ENCODE measurements around the gene SLC13A1. TPM values are rescaled to one million over a fixed set of nuclear protein-coding genes. Genes with fewer than 3 reads are reported as not detected.

The SLC13A1 gene
- total and polyA plus RNA-seq, 3 donors from 2014 or later = not detected

- Histone ChIP-seq H3K4me1 (no peaks in the 10 kb centered on the region), H3K4me3 (no peak overlapping the region), H3K27me3 (no peaks in the 10 kb centered on the region), H3K27ac (no peak overlapping the region), H3K9me3 (no peaks in the 10 kb centered on the region), H3K36me3 (ENCODE audit: low read depth, missing control alignments) (no peaks in the 10 kb centered on the region)
- intact Hi-C loops (cut with DNase I; ENCODE audit: low total_unique reads) = no loop called here
- TF ChIP-seq POLR2A (IDR thresholded peaks at IDR 0.05) (no peak), CTCF (IDR thresholded peaks at IDR 0.05) (no peak)
- 67 to 94% methylated on average over 2 of the region's 2 CpGs for WGBS, 2 donors
- DNase-seq = no peak
Measured at GRCh38 chr7:123190109-123190831, 9.5 kb downstream of the SLC13A1 start.

GRCh38 chr7:123185756-123186155 lies 14.0 kb downstream of the SLC13A1 start:
- intact Hi-C loops (cut with DNase I; ENCODE audit: low total_unique reads) = no loop called here
- H3K9me3 ChIP-seq = no peaks in the 10 kb centered on the region
- H3K4me1 ChIP-seq = no peaks in the 10 kb centered on the region
- H3K36me3 ChIP-seq (ENCODE audit: low read depth, missing control alignments) = no peaks in the 10 kb centered on the region
- 57 to 67% methylated on average over 3 of the region's 3 CpGs for WGBS, 2 donors
- TF ChIP-seq POLR2A (IDR thresholded peaks at IDR 0.05) (no peak), CTCF (IDR thresholded peaks at IDR 0.05) (no peak)
- H3K27me3 ChIP-seq = no peaks in the 10 kb centered on the region
- no peak for DNase-seq
- no peak overlapping the region for H3K4me3 ChIP-seq
- no peak overlapping the region for H3K27ac ChIP-seq

GRCh38 chr7:123184271-123184670 lies 15.5 kb downstream of the SLC13A1 start:
- no peak for DNase-seq
- Histone ChIP-seq H3K36me3 (ENCODE audit: low read depth, missing control alignments) (no peaks in the 10 kb centered on the region), H3K27me3 (no peaks in the 10 kb centered on the region), H3K9me3 (no peaks in the 10 kb centered on the region), H3K4me3 (no peak overlapping the region), H3K4me1 (no peaks in the 10 kb centered on the region), H3K27ac (no peak overlapping the region)
- no peak for TF ChIP-seq POLR2A (IDR thresholded peaks at IDR 0.05)
- no peak for TF ChIP-seq CTCF (IDR thresholded peaks at IDR 0.05)
- intact Hi-C loops (cut with DNase I; ENCODE audit: low total_unique reads) = no loop called here

GRCh38 chr7:123183431-123183830 lies 16.3 kb downstream of the SLC13A1 start:
- Histone ChIP-seq H3K27me3 (no peaks in the 10 kb centered on the region), H3K4me3 (no peak overlapping the region), H3K27ac (no peak overlapping the region), H3K4me1 (no peaks in the 10 kb centered on the region), H3K9me3 (no peaks in the 10 kb centered on the region), H3K36me3 (ENCODE audit: low read depth, missing control alignments) (no peaks in the 10 kb centered on the region)
- intact Hi-C loops (cut with DNase I; ENCODE audit: low total_unique reads) = no loop called here
- no peak for DNase-seq
- no peak for TF ChIP-seq POLR2A (IDR thresholded peaks at IDR 0.05)
- TF ChIP-seq CTCF (IDR thresholded peaks at IDR 0.05) = no peak
- WGBS, 2 donors = 89 to 94% methylated on average over 2 of the region's 2 CpGs

- Histone ChIP-seq H3K27me3 (no peaks in the 10 kb centered on the region), H3K9me3 (no peaks in the 10 kb centered on the region), H3K4me3 (no peak overlapping the region), H3K27ac (no peak overlapping the region), H3K36me3 (ENCODE audit: low read depth, missing control alignments) (no peaks in the 10 kb centered on the region), H3K4me1 (no peaks in the 10 kb centered on the region)
- TF ChIP-seq CTCF (IDR thresholded peaks at IDR 0.05) = no peak
- TF ChIP-seq POLR2A (IDR thresholded peaks at IDR 0.05) = no peak
- intact Hi-C loops (cut with DNase I; ENCODE audit: low total_unique reads) = no loop called here
- no peak for DNase-seq
Measured at GRCh38 chr7:123177442-123177841, 22.3 kb downstream of the SLC13A1 start.
